ENCODE results near the gene FBLN1. TPM values are rescaled to one million over a fixed set of nuclear protein-coding genes. Genes with fewer than 3 reads are reported as not detected.

Gene FBLN1
- total RNA-seq, 1 donor from 2014 or later = 18.2 TPM

DNA sequence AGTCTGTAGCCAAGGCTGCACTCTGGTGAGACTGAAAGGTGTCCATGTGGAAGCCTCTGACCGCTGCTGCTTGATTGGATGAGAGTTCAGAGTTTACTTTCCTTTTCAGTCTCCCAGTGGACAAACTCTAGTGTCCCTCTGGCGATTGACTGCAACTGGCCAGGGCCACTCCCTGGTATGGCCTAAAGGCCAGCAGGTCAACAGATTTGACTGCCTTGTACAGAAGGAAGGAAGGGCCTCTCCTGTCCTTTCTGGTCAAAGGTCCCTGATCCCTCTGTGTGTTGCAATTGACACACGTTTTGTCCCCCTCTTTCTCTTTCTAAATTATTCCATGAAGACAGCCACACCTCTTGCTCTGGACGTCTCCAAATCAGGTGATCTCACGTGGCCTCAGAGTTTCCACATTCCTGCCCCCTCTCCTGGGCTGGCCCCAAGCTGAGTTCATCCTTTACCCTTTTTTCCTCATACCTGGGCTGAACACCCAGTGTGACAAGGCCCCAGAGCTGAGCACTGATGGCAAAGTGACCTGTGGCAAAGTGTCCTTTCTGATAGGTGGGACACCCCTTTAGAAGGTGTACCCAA lies 18.7 kb upstream of the FBLN1 start:
- no peak for DNase-seq (ENCODE audit: low read depth)
- TF ChIP-seq, protein P1, sequence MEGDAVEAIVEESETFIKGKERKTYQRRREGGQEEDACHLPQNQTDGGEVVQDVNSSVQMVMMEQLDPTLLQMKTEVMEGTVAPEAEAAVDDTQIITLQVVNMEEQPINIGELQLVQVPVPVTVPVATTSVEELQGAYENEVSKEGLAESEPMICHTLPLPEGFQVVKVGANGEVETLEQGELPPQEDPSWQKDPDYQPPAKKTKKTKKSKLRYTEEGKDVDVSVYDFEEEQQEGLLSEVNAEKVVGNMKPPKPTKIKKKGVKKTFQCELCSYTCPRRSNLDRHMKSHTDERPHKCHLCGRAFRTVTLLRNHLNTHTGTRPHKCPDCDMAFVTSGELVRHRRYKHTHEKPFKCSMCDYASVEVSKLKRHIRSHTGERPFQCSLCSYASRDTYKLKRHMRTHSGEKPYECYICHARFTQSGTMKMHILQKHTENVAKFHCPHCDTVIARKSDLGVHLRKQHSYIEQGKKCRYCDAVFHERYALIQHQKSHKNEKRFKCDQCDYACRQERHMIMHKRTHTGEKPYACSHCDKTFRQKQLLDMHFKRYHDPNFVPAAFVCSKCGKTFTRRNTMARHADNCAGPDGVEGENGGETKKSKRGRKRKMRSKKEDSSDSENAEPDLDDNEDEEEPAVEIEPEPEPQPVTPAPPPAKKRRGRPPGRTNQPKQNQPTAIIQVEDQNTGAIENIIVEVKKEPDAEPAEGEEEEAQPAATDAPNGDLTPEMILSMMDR (IDR thresholded peaks at IDR 0.05; ENCODE audit: insufficient read depth, low read length, severe bottlenecking) = no peak

DNA sequence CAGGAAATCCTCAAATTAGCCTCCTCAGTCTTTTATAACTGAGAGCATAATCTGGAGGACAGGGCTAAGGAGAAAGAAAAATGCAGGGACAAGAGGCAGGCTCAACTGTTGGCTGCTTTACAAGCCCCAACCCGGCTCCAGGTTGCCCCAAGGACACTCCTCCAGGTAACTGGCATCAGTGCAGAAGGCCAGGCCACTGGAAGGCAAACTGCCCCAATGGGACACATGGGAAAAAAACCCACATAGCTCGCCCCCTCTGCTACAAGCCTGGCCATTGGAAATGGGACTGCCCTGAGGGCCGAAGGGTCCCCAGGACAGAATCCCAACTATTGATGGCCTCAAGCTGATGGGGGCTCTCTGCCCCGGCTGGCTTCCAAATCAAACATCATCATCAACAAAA lies 17.9 kb upstream of the FBLN1 start:
- H3K4me3 ChIP-seq (ENCODE audit: low read depth, low read length) = no peak overlapping the region
- H3K27me3 ChIP-seq (ENCODE audit: control insufficient read depth, insufficient read depth, low read length) = no peaks in the 10 kb centered on the region
- no peak for DNase-seq (ENCODE audit: low read depth)
- FAIRE-seq = no peak
- no peaks in the 10 kb centered on the region for H3K36me3 ChIP-seq (ENCODE audit: control insufficient read depth, insufficient read depth, low read length)
- TF ChIP-seq, protein P1 (IDR thresholded peaks at IDR 0.05; ENCODE audit: insufficient read depth, low read length, severe bottlenecking) = no peak

More for the DNA sequence above, 18.7 kb upstream of the FBLN1 start:
- H3K4me3 ChIP-seq (ENCODE audit: low read depth, low read length) = no peak overlapping the region
- no peak for FAIRE-seq
- no peaks in the 10 kb centered on the region for H3K36me3 ChIP-seq (ENCODE audit: control insufficient read depth, insufficient read depth, low read length)
- no peaks in the 10 kb centered on the region for H3K27me3 ChIP-seq (ENCODE audit: control insufficient read depth, insufficient read depth, low read length)

DNA sequence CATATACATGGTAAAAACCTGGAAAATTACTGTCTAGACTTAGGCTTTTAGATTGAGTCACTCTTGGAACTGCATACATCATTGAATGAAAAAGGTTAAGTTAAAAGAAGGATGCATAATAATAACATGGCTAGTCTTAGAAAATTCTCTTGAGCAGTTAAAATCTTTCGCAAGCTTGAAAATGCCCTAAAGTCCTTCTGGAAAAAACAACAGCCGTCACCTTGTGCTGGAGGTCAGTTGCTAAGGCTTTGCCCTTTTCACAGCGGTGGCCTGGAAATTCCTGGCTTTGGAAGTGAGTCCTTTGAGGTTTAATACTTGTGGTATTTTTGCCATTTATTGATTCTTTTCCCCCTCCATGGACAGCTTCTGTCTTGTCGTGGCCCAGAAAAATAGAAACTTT lies 17.4 kb upstream of the FBLN1 start:
- Histone ChIP-seq H3K27me3 (ENCODE audit: control insufficient read depth, insufficient read depth, low read length) (no peaks in the 10 kb centered on the region), H3K4me3 (ENCODE audit: low read depth, low read length) (no peak overlapping the region), H3K36me3 (ENCODE audit: control insufficient read depth, insufficient read depth, low read length) (no peaks in the 10 kb centered on the region)
- FAIRE-seq = no peak
- TF ChIP-seq, protein P1 (IDR thresholded peaks at IDR 0.05; ENCODE audit: insufficient read depth, low read length, severe bottlenecking) = no peak
- no peak for DNase-seq (ENCODE audit: low read depth)

GRCh38 chr22:45488764-45489370 lies 13.8 kb upstream of the FBLN1 start:
- Histone ChIP-seq H3K27me3 (ENCODE audit: control insufficient read depth, insufficient read depth, low read length) (no peaks in the 10 kb centered on the region), H3K4me3 (ENCODE audit: low read depth, low read length) (no peak overlapping the region), H3K36me3 (ENCODE audit: control insufficient read depth, insufficient read depth, low read length) (no peaks in the 10 kb centered on the region)
- TF ChIP-seq, protein P1 (IDR thresholded peaks at IDR 0.05; ENCODE audit: insufficient read depth, low read length, severe bottlenecking) = no peak
- FAIRE-seq (no peak), DNase-seq (ENCODE audit: low read depth) (no peak)

GRCh38 chr22:45490836-45491235 lies 11.8 kb upstream of the FBLN1 start:
- H3K36me3 ChIP-seq (ENCODE audit: control insufficient read depth, insufficient read depth, low read length) = no peaks in the 10 kb centered on the region
- FAIRE-seq = no peak
- no peak overlapping the region for H3K4me3 ChIP-seq (ENCODE audit: low read depth, low read length)
- H3K27me3 ChIP-seq (ENCODE audit: control insufficient read depth, insufficient read depth, low read length) = no peaks in the 10 kb centered on the region
- DNase-seq (ENCODE audit: low read depth) = no peak
- TF ChIP-seq, protein P1 (IDR thresholded peaks at IDR 0.05; ENCODE audit: insufficient read depth, low read length, severe bottlenecking) = no peak

GRCh38 chr22:45491841-45492240 lies 10.8 kb upstream of the FBLN1 start:
- Histone ChIP-seq H3K27me3 (ENCODE audit: control insufficient read depth, insufficient read depth, low read length) (no peaks in the 10 kb centered on the region), H3K36me3 (ENCODE audit: control insufficient read depth, insufficient read depth, low read length) (no peaks in the 10 kb centered on the region), H3K4me3 (ENCODE audit: low read depth, low read length) (no peak overlapping the region)
- FAIRE-seq (no peak), DNase-seq (ENCODE audit: low read depth) (no peak)
- TF ChIP-seq, protein P1 (IDR thresholded peaks at IDR 0.05; ENCODE audit: insufficient read depth, low read length, severe bottlenecking) = no peak
